Measurements from ENCODE around the gene SYNE1.

DNA sequence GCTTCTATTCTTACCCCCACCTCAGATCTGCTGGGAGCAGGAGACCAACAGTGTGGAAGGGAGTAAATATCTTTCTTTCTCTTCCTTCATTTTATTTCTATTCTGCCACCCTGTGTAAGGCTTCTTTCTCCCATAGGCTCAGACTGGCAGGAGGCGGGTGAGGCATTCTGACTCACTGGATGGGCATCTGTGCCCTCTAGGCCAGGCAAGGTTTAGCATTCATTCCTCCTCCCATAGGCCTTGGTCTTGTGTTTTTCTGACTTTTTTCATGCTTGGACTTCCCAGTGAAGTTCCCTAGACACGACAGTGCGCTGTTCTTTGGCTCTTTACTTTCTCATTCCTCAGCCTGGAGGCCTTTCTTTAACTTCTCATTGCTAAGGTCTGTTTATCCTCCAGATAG is 235.2 kb downstream of the SYNE1 start:
- no peak for TF ChIP-seq CTCF (IDR thresholded peaks at IDR 0.05 in 8 of 11, conservative IDR thresholded peaks at IDR 0.05 in 3 of 11)
- no peak for TF ChIP-seq POLR2AphosphoS5 (IDR thresholded peaks at IDR 0.05)
